M059J (cell line): ENCODE results near the gene CDC16. TPM values are rescaled to one million over a fixed set of nuclear protein-coding genes. Genes with fewer than 3 reads are reported as not detected.
"Not testable (repeated sequence)": the region's sequence is repeated elsewhere in the genome, so short reads cannot be mapped to it uniquely, and the experiment has no call there.

Source experiments
- DNase-seq: peaks from one replicate; pipeline ENCODE4 v3.0.0-alpha.2; 2012; ENCODE audit warnings: low read depth
- total RNA-seq: library from RNA; depleted of rRNA; stranded (reverse); fragments of >200 nt; shearing (Covaris generic); gene quantifications from 2 replicates; pipeline ENCODE4 v1.2.3, GENCODE V29; 2014

The CDC16 gene
- total RNA-seq, 1 experiment from 2014 or later, result 29.8 TPM

DNA sequence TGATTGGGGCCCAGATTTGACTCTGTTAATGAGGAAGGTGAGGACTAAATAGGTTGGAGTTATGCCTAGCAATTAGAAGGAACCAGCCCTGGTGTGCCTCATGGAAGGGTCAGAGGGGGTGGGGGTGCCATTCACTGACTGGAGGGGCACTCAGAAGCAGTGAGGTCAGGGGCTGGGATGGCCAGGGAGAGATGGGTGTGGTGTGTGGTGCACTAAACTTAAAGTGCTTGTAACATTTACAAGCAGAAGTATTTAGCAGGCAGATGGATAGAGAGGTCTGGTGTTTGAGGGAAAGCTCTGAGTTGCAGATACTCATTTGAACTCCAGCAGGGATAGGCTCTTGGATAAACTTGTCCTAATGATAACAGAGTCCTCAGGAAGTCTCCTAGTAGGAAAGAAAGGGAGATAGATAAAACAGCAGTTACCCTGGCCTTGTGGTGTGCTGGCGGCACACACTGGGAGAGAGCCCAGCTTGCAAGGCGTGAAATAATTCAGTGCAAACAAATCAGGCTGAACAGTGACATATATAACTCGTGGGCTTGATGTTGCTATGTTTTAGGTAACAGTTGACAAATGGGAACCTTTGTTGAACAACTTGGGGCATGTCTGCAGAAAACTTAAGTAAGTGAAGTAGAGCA lies 26.8 kb downstream of the CDC16 start:
- DNase-seq, result no peak

GRCh38 chr13:114263578-114263977 lies 28.9 kb downstream of the CDC16 start:
- no peak for DNase-seq

DNA sequence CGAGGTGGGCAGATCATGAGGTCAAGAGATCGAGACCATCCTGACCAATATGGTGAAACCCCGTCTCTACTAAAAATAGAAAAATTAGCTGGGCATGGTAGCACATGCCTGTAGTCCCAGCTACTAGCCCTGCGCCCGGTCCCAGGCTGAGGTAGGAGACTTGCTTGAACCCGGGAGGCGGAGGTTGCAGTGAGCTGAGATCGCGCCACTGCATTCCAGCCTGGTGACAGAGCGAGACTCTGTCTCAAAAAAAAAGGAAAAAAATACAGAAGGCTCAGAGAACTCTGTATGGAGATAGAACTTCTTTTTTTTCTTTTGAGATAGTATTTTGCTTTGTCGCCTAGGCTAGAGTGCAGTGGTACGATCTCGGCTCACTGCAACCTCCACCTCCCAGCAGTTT lies 29.6 kb downstream of the CDC16 start:
- DNase-seq, result not testable (repeated sequence)

DNA sequence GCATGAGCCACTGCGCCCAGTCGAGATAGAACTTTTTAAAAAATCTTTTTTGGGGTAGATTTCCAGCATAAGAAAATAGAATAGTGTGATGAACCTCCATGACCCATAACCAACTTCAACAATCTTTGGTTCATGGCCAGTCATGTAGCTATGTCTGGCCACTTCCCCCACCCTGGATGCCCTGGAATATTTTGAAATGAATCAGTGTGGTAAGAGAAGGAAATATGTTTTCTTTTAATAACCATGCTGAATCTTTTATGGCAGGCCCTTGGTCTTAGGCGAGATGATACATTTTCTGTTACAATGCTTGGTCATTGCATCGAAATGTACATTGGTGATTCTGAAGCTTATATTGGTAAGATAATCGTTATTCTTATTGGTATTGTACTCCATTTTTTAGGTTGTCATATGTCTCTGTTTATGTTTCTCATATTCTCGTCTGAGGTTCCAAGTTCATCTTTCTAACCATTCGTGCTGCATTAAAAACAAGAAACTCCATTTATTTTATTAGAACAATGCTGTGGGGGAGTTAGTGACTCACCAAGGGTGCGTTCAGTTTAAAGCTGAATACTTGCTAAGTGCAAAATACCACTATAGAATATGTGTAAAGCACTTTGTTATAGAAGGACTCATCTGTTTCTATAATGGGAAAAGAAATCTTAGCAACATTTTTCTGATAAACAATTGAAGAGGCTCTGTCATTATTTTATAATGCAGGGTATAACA lies 30.4 kb downstream of the CDC16 start:
- DNase-seq, result no peak

DNA sequence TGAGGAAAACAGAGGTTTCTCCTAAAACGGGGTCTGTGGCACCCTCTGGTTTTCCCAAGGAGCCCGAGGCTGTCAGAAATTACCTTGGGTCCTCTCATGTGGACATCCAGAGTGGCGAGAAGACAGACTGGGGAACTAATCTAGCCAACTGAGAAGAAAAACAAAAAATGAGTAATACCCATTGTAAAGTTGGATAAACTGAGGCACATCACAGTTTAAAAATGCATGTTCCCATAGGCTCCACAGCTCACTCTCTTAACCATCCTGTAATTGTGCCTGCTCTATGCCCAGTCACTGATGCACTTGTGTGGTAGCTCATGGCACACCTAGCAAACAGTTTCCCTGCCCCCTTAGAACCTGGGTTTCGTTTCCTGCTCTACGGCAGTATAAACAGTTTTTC lies 31.5 kb downstream of the CDC16 start:
- DNase-seq, result no peak

DNA sequence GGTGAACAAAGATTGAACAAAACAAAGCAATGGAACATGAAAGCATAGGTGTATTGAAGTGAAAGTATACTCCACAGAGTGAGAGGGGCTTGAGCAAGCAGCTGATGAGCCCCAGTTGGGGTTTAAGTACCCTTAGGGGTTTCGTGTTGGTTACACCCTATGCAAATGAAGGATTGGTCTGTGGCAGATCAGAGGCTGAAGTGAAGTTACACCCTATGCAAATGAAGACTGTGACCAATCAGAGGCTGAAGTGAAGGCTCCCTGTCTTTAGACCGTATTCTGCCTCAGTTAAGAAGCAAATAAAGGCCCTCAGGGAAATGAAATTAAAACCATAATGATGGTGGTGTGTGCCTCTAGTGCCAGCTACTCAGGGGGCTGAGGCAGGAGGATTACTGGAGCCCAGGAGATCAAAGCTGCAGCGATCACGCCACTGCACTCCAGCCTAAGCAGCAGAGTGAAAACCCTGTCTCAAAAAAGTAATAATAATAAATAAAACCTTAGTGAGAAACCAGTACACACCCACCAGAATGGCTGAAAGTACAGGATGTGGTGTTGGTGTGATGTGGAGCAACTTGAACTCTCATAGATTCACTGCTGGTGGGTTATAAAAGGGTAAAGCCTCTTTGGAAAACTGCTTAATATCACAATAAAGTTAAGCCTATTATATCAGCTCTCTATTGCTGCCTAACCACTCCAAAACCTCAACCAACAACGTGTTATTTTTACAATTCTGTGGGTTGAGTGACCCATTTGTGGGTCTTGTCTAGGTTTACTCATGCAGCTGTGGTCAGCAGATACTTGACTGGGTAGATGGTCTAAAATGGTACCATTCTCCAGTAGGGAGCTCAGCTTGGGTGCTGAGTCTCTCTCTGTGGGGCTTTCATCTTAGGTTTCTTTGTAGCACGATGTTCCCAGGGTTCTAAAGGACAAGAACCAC lies 33.9 kb downstream of the CDC16 start:
- no peak for DNase-seq

DNA sequence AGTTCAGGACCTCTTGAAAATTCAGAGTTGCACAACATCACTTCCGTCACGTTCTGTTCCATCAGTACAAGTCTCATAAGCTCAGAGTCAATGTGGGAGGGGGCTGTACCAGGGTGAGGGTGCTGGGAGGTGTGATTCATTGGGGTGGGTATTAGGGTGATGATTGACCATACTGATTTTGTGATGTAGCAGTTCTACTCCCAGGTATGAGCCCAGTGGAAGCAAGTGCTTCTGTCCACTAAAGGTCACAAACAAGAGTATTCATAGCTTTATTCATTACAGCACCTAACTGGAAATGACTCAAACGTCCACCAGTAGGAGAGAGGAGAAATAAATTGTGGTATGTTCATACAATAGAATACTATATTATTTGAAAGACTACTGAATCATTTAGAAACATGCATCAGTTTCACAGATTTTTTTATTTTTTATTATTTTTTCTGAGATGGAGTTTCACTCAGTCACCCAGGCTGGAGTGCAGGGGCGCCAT lies 34.6 kb downstream of the CDC16 start:
- DNase-seq, result no peak

- DNase-seq, result no peak
Measured at GRCh38 chr13:114272977-114273376, 38.3 kb downstream of the CDC16 start.

DNA sequence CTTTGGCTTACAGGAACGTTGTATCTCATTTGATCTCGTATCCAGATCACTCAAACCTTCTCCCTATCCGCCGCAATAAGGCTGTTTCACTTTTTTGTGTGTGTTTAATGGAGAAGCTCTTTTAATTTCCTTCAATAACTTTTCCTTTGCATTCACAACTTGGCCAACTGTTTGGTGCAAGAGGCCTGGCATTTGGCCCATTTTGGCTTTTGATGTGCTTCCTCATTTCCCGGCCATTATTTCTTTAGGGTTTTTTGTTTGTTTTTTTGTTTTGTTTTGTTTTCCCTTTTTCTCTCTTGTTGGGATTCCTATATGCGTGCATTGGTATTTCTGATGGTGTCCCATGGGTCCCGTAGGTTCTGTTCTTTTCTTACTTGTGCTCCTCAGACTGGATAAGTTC lies 40.6 kb downstream of the CDC16 start:
- no peak for DNase-seq

DNA sequence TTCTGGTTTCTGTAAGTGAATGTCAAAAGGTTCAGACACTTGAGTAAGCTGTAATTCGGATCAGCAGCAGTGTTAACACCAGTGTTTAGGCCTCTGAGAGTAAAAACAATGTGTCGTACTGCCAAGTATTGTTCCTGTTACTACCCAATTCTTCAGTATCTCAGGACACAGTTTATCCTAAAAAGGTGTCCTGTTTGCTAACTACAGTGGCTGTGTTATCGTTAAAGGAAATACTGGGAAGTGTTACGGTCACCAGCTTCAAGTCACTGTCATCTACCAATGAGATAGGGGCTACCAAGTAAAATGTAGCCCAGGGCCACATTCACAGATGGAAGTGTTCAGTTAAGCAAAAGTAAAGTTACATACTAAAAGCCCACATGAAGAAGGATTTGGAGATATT lies 44.4 kb downstream of the CDC16 start:
- DNase-seq, result no peak

DNA sequence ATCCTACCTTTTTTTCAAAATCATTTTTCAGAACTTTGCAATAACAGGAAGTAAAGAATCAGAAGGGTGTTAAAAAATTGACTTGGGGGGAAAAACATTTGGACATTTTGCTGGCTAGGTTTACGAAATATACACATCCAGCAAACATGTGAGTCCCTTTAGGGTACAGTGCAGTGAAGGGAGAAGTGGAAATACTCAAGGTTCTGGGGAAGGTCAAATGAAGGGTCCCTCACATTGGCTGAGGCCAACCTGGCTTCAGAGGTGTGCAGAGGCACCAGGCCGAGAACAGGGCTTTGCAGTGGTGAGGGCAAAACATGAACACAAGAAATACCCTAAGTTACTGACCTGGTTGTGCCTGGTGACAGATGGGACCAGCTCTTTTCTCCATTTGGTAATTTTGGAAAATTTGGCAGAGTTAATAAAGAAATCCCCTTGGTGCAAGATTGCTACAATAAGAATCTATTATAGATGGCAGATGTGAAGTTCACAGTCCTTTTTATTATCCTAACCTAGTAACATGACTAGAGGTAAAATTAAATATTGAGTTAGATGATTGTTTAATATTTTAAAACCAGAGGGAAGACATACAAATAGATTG lies 45.2 kb downstream of the CDC16 start:
- DNase-seq, result no peak

DNA sequence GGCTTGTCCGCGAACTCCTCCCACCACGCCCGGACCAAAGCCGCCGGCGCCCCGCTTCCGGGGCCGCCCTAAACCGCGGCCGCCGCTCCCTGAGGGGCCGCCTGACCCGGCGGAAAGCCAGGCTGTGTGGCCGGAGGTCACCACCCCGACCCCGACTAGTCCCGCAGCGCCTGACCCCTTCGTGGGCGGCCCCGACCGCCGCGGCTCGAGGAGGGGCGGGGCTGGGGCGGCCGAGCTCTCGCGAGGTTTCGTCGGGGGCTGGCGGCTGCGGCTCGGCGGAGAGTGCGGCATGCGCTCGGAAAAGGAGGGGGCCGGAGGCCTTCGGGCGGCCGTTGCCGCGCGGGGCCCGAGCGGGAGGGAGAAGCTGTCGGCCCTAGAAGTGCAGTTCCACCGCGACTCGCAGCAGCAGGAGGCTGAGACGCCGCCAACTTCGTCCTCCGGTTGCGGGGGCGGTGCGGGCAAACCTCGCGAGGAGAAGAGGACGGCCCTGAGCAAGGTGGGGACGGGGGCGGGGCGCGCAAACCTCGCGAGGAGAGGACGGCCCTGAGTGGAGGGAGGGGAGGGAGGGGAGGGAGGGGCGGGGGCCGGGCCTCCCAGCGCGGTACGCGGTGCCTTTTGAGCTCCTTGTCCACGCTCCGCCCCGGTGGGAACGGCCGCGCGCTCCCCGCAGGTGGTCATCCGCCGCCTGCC lies 46.8 kb downstream of the CDC16 start, which contains the start of gene UPF3A:
Gene UPF3A, plus strand, starts transcription at position 251 of the 690 bp plus-strand sequence. Its CDS starts 39 bp downstream, at position 290.
- DNase-seq, result peak; percentile 83

- peak; percentile 70 for DNase-seq
Measured at GRCh38 chr13:114282041-114282670, 47.5 kb downstream of the CDC16 start.

DNA sequence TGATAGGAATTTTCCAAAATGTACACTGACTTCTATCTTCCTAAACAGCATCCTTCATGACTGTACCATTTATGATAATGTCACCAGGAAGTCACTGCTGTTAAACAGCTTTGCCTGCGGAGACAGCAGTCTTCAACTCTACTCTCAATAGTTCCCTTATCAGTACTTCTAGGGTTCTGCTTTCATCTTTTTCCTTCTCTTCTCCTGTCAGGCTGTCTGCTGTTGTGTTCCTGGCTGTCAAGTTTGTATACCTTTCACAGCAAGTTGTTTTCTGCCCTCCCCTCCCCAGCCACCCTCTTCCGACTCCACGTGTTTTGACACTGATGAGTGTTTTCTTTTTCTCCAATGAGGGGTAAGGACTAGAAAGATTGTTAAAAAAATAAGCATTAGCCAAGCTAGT lies 48.9 kb downstream of the CDC16 start:
- no peak for DNase-seq

GRCh38 chr13:114284680-114285079 lies 50.0 kb downstream of the CDC16 start:
- DNase-seq, result no peak

DNA sequence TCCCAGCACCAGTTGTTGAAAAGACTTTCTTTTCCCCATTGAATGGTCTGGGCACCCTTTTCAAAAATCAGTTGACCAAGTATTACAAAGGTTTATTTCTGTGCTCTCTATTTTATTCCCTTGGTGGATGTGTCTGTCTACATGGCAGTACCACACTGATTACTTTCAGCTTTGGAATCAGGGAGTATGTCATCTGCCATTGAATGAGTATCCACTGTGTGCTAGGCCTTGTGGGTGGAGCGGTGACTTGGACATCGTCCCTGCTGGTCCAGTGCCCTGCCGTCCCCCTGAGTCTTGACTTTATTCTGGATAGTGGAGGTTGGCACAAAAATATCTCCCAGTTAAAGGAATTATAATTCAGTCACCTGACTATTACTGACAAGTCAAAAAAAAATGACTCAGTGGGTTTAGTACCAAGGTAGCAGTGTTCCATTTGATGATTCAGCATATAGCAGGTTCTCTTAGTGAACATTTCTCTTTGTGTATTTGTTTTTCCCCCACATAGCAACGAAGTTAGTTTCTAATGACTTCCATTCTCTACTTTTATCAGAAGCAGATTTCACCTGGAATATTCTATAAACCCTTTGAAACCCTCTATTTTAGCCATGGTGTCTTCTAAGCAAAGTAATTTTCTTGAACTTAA lies 50.6 kb downstream of the CDC16 start:
- DNase-seq, result peak; percentile 63

- DNase-seq, result no peak
Measured at GRCh38 chr13:114286808-114287207, 52.1 kb downstream of the CDC16 start.

DNA sequence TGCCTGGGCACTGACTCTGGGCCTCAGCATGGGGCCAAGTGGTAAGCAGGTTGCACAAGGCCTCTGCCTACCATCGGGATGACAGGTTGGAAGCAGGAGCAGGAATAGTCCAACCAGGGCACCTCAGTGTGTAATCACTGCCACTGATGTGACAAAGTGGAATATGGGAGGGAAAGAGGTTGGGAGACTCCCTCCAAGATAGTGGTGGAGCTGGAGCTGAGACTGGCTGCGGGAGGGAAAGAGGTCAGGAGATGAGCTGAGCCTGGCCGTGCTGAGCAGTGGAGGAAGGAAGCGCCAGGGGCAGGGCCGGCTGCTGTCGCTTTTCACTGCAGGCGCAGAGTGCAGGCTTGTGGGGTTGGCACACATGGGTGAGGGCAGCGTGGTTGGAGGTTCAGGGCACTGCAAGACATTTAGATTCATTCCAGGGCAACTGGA lies 53.5 kb downstream of the CDC16 start:
- DNase-seq, result no peak

DNA sequence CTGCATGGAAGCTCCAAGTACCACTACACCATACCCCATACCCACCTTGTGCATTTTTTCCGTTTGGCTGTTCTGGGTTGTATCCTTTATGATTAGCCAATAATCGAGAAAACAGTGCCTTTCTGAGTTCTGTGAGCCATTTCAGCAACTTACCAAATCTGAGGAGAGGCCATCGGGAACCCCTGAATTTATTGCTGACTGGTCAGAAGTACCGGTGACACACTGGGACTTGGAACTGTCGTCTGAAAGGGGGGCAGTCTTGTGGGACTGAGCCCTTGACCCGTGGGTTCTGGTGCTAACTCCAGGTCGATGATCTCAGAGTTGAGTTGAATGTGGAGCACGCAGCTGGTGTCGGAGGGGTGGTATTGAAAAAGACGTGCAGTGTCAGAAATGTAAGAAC lies 61.8 kb downstream of the CDC16 start:
- DNase-seq, result no peak

DNA sequence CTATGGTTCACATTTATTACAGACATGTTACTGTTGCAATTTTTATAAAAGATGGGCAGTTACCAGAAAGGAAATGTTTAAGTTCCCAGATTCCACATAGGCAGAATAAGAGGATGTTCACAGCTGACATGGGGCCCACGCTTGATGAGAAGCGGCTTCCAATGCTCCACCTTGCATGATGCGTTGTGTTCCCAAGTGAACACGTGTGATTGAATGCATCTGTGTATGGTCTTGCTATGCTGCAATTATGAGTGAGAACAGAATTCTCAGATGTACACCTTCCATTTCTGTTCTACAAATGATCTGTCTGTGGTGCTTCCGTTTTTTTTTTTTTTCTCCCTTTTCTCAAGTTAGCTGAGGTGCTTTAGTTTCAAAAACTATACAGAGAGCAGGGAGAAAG lies 62.2 kb downstream of the CDC16 start:
- no peak for DNase-seq
